ENCODE results near the gene LY6G5B.
"Not testable (repeated sequence)": the region's sequence is repeated elsewhere in the genome, so short reads cannot be mapped to it uniquely, and the experiment has no call there.

The LY6G5B gene

DNA sequence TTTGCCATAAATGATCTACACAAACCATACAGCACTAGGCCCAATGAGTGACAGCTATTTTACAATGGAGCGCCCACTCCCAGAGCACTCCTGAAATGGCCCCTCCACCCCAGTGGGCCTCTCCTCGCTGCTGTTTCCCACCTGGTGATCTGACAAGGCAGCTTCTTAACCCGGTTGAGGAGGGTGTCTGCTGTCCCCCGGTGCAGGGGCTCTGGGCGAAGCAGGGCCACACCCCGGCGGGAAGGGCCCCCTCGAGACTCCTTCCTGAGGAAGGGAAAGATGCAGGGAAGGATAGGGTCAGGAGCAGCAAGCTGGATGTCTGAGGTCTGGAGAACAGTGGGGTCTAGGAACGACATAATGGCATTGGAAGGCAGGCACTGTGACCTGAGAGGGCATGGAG is 23.1 kb downstream of the LY6G5B start:
- no peak for DNase-seq

DNA sequence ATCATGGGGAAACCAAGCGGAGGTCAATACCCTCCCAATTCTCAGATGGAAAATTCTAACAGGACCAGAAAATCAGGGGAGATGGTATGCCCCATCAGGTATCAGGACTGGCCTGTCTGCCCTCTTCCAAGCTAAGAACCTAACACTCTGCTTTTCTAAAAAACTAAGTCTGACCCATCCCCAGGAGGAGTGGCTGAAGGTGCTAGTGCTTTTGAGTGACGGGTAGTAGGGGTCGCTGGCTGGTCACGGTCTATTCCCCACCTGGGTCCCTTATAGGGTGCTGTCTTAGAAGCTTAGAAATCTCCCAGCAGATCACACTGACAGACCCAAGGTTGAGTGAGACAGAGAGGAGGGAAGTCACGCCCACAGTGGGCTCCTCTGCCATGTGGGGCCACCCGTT is 23.8 kb downstream of the LY6G5B start:
- DNase-seq: no peak

- DNase-seq: no peak
These were observed 27.8 kb downstream of the LY6G5B start for GRCh38 chr6:31697555-31697954.

DNA sequence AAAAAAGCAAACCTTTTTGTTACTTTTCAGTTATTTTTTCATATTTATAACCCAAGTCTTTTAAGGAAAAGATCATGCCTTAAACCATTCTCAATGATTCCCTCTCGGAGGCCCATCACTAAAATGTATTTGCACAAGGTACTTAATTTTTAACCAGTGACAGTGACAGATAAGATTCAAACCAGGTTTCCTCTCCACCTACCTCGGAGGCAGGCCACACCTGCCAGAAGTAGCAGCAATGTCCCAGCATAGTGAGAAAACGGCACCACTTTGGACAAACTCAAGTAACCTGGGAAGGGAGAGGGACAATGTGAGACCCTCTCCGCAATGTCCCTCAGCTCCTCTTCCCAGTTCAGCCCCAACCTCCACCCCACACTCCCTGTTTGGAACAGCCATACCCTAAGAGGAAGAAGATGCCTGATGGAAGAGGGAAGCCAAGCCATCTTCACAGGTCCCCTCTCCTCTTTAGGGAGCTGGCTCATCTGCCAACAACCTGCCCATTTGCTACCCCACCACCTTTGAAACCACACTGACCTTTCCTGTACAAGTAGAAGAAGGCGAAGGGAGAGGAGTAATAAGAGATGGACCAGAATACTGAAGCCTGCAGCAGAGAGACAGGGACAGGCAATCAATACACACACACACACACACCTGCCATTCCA is 31.1 kb downstream of the LY6G5B start:
- DNase-seq: no peak

- no peak for DNase-seq
These were observed 32.1 kb downstream of the LY6G5B start for GRCh38 chr6:31701666-31702404.

DNA sequence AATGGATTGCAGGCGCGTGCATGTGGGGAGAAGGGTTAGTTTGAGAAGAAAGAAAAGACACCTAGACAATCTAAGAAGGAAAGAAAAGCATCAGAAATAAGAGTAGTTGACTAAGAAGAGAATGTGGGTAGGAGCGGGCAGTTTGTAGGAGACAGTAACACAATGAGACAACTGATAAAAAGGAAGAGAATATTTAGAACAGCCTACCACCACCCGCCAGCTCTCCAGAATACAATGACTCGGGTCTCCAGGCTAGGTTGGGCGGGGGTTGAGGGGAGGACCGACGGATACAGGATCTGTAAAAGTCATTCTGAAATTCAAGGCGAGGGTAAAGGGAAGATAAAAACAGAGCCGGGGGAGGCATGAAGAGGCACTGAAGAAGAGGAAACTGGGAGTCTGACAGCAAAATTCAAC is 32.6 kb downstream of the LY6G5B start:
- no peak for DNase-seq

DNA sequence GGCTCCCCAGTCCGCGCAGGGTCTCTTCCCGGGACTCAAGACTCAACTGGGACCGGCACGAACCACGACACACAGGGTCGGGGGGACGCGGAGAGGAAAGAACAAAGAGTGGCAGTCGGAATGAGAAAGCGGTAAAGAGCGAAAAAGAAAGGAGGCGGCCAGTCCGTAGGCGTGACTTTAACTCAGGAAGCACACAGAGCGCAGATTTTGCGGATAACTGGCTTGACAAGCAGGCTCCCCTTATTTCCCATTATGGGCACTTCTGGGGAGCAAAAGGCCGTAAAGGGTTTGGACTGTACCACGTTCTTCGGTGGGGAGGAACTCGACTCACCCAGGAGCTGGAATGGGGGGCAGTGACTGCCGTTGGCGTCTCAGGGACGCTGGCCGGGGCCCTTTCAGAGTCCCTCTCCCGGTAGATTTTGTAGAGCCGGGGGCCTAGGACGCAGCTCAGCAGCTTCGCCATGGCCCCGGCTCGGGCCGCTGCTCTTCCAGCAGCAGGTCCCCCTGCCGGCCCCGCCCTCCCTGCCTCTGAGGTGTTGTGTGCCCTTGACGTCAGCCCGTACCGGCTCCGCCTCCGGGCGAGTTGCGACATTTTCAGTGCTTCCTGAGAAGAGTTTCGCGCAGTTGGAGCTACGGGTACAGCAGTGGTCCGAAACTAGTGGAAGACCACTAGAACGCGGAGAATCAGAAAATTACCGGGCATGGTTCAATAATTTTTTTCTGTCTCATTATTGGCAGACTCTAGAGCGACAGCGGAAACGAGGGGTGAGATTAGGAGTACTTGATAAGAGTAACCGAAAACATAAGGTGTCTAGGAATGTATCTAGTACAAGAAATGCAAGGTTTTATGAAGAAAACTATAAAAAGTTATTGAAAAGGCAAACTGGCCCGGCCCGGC is 33.3 kb downstream of the LY6G5B start, which contains the start of gene ABHD16A:
ABHD16A (minus strand) TSS at position 506 of the 898 bp plus-strand sequence; CDS start at position 463, 43 bp downstream.
- DNase-seq: peak; percentile 83

- no peak for DNase-seq
These were observed 36.2 kb downstream of the LY6G5B start for GRCh38 chr6:31705931-31706330.

DNA sequence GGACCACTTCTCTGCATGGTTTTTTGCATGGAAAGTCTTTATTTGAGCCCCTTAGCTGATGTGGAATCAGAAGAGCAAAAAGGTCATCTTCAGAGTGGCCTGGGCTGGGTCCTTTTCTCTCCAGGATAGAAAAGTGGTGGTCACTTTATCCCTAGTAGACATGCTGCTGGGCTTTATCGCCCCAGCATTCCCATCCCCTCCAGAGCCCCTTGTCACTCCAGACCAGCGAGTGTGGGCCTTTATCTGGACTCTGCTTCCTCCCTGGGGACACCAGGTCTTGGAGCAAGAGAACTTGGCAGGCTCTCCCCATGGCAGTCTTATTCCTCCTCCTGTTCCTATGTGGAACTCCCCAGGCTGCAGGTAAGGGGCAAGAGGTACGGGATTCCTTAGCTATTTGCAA is 36.8 kb downstream of the LY6G5B start, which contains the start of gene LY6G6F:
LY6G6F (plus strand) TSS at position 268 of the 400 bp plus-strand sequence; CDS start at position 309, 41 bp downstream.
- DNase-seq: no peak

GRCh38 chr6:31707701-31708100 is 37.9 kb downstream of the LY6G5B start:
- DNase-seq: no peak

DNA sequence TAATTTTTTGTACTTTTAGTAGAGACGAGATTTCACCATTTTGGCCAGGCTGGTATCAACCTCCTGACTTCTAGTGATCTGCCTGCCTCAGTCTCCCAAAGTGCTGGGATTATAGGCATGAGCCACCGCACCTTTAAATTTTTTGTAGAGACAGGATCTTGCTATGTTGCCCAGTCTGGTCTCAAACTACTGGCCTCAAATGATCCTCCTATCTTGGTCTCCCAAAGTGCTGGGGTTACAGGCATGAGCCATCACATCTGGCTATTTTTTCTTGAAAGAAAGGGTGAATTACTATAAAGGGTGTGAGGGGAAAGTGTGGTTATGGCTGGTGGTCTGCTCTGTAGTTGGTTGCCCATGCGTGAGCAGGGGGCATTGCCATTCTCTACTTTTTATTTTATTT is 38.4 kb downstream of the LY6G5B start:
- no peak for DNase-seq

DNA sequence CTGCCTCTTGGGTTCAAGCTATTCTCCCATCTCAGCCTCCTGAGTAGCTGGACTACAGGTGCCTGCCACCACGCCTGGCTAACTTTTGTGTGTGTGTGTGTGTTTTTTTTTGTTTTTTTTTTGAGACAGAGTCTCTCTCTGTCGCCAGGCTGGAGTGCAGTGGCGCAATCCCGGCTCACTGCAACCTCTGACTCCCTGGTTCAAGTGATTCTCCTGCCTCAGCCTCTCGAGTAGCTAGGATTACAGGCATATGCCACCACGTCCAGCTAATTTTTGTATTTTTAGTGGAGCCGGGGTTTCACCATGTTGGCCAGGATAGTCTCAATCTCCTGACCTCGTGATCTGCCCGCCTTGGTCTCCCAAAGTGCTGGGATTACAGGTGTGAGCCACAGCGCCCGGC is 39.4 kb downstream of the LY6G5B start:
- DNase-seq: not testable (repeated sequence)

DNA sequence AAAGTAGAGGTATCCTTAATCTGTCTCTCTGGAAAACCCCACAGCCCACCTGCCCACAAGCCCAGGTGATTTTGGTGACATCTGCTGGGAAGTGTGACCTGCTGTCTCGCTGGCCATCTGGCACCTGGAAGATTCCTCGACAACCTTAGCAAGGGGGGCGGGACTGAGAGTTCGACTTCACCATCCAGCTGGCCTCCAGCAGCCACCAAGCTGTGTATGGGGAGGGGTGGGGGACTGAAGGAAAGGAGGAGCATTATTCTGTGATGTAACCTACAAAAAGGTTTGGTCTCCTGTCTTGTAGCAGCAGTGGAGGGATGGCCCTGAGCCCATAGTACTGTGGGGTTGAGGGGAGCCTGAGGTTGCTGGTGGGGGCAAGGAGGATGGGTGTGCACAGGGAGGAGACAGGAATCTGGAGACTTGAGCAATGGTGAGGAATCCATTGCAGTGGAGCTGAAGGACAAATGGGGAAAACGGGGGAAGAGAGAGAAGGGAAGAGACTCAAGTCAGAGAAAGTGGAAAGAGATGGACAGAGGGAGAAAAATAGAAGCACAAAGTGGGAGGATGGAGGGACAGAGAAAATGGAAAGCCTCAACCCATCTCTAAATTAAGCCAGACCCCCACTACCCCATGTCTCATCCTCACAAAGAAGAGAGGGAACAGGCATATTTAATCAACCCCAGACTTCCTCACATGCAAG is 40.9 kb downstream of the LY6G5B start:
- DNase-seq: no peak

DNA sequence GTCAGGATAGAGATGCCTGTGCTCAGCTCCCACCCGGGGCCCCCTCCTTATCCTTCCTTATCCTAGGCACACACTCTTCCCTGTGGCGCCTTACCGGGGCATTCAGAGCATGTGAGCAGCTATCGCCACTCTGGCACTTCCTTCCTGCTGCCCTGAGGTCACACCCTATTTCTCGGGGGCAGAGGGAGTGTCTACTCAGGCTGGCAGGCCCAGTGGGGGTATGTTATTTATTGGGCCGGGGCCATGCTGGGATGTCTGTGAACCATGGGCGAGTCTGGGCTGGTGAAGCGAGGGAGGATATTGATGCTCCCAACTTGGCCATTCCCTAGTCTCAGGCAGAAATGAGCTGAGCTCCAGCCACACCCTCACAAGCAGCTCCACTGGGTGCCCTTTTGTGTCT is 41.5 kb downstream of the LY6G5B start:
- no peak for DNase-seq

GRCh38 chr6:31712296-31712695 is 42.5 kb downstream of the LY6G5B start:
- no peak for DNase-seq

DNA sequence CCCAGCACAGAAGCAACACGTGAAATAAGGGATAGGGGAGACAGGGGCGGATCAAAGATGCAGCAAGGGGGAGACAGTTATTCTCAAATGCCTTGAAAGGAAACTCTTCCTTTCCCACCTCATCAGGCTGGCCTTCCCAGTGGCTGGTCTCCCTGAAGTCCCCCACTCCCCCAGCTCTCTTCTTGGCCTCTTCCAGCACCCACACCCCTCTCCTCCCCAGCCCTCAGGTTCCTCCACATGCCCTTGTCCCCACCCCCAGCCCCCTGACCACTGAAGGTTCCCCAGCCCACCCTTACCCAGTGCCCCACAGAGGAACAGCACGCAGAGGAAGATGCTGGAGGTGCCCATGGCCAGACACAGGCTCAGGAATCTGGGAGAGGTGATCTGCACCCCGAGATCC is 43.7 kb downstream of the LY6G5B start:
- no peak for DNase-seq

- DNase-seq: no peak
These were observed 44.4 kb downstream of the LY6G5B start for GRCh38 chr6:31713991-31714684.

DNA sequence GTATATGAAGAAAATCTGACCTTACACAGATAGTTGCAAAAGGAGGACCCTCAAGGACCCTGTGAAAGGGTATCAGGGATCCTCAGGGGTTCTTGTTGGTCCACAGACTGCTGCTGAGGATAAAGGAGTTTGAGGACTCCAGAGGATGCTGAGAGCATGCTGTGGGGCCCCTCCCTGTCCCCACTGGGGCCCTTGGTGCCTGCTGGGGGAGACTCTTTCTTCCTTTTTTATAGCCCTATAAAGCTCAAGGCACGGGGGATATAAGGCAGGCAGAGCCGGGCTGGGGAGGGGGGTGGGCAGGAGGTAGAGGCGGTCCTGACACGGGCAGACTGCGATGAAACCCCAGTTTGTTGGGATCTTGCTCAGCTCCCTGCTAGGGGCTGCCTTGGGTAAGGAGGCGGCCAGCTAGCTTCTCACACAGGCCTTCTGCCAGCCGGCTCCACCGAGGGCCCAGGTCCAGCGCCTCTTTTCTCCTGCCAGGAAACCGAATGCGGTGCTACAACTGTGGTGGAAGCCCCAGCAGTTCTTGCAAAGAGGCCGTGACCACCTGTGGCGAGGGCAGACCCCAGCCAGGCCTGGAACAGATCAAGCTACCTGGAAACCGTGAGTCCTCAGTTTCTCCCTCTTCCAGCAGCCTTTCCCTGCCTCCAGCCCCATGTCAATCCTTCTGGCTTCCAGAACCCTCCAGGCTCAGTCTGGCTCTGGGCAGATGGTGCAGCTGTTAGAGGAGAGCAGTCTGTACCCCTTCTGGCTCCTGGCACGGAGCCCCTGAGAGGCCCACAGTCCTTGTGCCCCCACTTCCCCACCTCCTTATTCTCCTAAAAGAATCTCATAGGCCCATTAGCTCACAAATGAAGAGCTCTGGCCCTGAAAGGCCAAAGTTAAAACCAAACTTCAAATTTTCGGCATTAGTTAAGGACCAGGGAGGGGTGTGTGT is 45.5 kb downstream of the LY6G5B start, which contains the start of gene LY6G6D:
LY6G6D (plus strand) TSS at position 327 of the 937 bp plus-strand sequence; CDS start at position 335, 8 bp downstream.
- no peak for DNase-seq

DNA sequence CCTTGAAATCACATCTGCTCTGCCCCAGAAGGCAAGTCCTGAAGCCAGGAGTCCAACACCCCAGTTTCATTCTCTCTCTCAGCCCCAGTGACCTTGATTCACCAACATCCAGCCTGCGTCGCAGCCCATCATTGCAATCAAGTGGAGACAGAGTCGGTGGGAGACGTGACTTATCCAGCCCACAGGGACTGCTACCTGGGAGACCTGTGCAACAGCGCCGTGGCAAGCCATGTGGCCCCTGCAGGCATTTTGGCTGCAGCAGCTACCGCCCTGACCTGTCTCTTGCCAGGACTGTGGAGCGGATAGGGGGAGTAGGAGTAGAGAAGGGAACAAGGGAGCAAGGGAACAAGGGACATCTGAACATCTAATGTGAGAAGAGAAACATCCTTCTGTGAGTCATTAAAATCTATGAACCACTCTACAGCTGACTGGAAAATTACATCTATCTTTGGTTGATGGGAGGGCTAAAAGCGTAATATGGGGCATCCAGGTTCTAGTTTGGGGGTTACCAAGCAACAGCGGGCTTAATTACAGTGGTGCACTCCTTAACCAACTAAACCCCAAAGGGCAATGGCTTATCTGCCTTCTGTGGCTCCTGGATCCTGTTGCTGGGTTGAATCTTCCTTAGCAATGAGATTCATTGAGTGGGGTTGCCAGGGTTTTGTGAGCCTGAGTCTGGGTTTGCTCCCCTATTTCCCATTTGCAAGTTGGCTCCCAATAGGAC is 47.9 kb downstream of the LY6G5B start:
- no peak for DNase-seq

DNA sequence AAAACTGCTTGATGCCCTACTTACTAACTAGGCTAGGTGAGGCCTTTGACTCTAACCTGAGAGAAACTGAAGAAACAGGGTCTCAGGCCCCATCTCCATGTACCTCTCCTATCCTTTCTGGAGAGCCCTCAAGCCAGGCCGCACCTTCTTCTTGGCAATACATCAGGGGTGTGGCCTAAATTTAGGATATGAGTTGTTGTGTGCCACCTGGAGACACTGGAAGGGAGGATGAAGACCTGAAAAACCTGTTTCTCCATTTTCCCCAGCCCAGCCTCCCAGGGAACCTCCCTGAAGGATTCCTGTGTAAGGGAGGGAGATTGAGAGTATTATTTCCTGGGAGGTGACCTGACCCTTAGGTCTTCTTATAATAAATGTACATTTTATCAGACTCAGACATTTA is 48.5 kb downstream of the LY6G5B start:
- DNase-seq: no peak
